PC-9 (cell line): ENCODE data around the gene RNF111. TPM values are rescaled to one million over a fixed set of nuclear protein-coding genes. Genes with fewer than 3 reads are reported as not detected.
A peak's percentile ranks its signal among the peaks of the same experiment; 100 is the strongest.

ENCODE experiments used
- BruUV-seq: library from RNA; stranded (reverse); fragments of 400-500 nt; replicated peaks from 2 replicates; lab custom pipeline; 2021; lab: Mats Ljungman, UMichigan
- CTCF ChIA-PET: fragments of 300-600 bp; sonication (Branson Sonifier 250); formaldehyde crosslinking; loops from one replicate; lab custom pipeline; 2022; ENCODE audit warnings: antibody characterized with exemption; lab: Charles Lee
- POLR2A ChIA-PET: fragments of 300-600 bp; sonication (Branson Sonifier 250); formaldehyde crosslinking; loops from one replicate; lab custom pipeline; 2022; ENCODE audit warnings: antibody characterized with exemption; ENCODE audit not compliant: unreplicated experiment; lab: Charles Lee
- DNase-seq, 2 experiments: peaks; one replicate each; pipeline versions ENCODE4 v3.0.0 to v3.0.0-alpha.2; 2015 to 2022; ENCODE audit warnings: mixed read lengths in 1 of 2
- H2AFZ ChIP-seq: fragments of 200-600 bp; sonication (generic); 2 replicates; pipeline ENCODE4 v1.8.1; 2017; ENCODE audit warnings: antibody characterized with exemption
- H3F3A ChIP-seq: fragments of 200-600 bp; sonication (generic); 2 replicates; pipeline ENCODE4 v1.8.1; 2017; ENCODE audit warnings: antibody characterized with exemption, mild to moderate bottlenecking, low read depth; ENCODE audit not compliant: insufficient read depth
- H3K27ac ChIP-seq: fragments of 200-600 bp; sonication (generic); 2 replicates; pipeline ENCODE4 v1.6.1; 2016; ENCODE audit warnings: mixed run types
- H3K27me3 ChIP-seq: fragments of 200-600 bp; sonication (generic); 2 replicates; pipeline ENCODE4 v1.6.1; 2016; ENCODE audit warnings: low read depth, mixed run types; ENCODE audit not compliant: insufficient read depth
- H3K36me3 ChIP-seq: fragments of 200-600 bp; sonication (generic); 2 replicates; pipeline ENCODE4 v1.6.1; 2016; ENCODE audit warnings: low read depth, mixed run types
- H3K4me1 ChIP-seq: fragments of 200-600 bp; sonication (generic); replicated peaks from 2 replicates; pipeline ENCODE4 v1.6.1; 2016; ENCODE audit warnings: mixed run types; ENCODE audit not compliant: insufficient read depth
- H3K4me2 ChIP-seq: fragments of 200-600 bp; sonication (generic); 2 replicates; pipeline ENCODE4 v1.6.1; 2017; ENCODE audit warnings: mixed run types
- H3K4me3 ChIP-seq: fragments of 200-600 bp; sonication (generic); 2 replicates; pipeline ENCODE4 v1.6.1; 2016; ENCODE audit warnings: mixed run types
- H3K79me2 ChIP-seq: fragments of 200-600 bp; sonication (generic); 2 replicates; pipeline ENCODE4 v1.6.1; 2017; ENCODE audit warnings: low read depth, mixed run types
- H3K9me2 ChIP-seq: fragments of 200-600 bp; sonication (generic); 2 replicates; pipeline ENCODE4 v1.8.1; 2017; ENCODE audit warnings: mild to moderate bottlenecking; ENCODE audit not compliant: insufficient read depth
- H3K9me3 ChIP-seq: fragments of 200-600 bp; sonication (generic); 2 replicates; pipeline ENCODE4 v1.8.1; 2016; ENCODE audit warnings: low read depth; ENCODE audit not compliant: insufficient read depth
- H4K20me1 ChIP-seq: fragments of 200-600 bp; sonication (generic); 2 replicates; pipeline ENCODE4 v1.8.1; 2017; ENCODE audit not compliant: insufficient read depth
- EZH2 ChIP-seq: fragments of 200-600 bp; sonication (generic); IDR thresholded peaks from 2 replicates; pipeline ENCODE4 v1.8.0; 2017; ENCODE audit warnings: antibody characterized with exemption, low read depth
- intact Hi-C: fragments of 100-400 bp; cut with micrococcal nuclease; formaldehyde crosslinking; loops from one replicate; pipeline ENCODE4 v1.10.0; 2022; ENCODE audit not compliant: unreplicated experiment
- total RNA-seq: library from RNA; stranded (reverse); gene quantifications from 2 replicates; pipeline ENCODE4 v1.2.3, GENCODE V29; 2021
- TF ChIP-seq, protein P1 (sequence below): fragments of 200-600 bp; sonication (generic); conservative IDR thresholded peaks from 2 replicates; pipeline ENCODE4 v1.6.1; 2017; ENCODE audit warnings: mixed run types, antibody characterized with exemption, mild to moderate bottlenecking, moderate library complexity

Gene RNF111
- total RNA-seq, 1 experiment from 2014 or later, result 37.7 TPM

- Histone ChIP-seq H3K27ac (peak overlapping the region; percentile 84), H3K9me3 (no peaks in the 10 kb centered on the region)
- TF ChIP-seq, protein P1, sequence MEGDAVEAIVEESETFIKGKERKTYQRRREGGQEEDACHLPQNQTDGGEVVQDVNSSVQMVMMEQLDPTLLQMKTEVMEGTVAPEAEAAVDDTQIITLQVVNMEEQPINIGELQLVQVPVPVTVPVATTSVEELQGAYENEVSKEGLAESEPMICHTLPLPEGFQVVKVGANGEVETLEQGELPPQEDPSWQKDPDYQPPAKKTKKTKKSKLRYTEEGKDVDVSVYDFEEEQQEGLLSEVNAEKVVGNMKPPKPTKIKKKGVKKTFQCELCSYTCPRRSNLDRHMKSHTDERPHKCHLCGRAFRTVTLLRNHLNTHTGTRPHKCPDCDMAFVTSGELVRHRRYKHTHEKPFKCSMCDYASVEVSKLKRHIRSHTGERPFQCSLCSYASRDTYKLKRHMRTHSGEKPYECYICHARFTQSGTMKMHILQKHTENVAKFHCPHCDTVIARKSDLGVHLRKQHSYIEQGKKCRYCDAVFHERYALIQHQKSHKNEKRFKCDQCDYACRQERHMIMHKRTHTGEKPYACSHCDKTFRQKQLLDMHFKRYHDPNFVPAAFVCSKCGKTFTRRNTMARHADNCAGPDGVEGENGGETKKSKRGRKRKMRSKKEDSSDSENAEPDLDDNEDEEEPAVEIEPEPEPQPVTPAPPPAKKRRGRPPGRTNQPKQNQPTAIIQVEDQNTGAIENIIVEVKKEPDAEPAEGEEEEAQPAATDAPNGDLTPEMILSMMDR, result no peak
- no peak for TF ChIP-seq EZH2
These were observed 25.3 kb upstream of the RNF111 start for GRCh38 chr15:58962136-58962535.

DNA sequence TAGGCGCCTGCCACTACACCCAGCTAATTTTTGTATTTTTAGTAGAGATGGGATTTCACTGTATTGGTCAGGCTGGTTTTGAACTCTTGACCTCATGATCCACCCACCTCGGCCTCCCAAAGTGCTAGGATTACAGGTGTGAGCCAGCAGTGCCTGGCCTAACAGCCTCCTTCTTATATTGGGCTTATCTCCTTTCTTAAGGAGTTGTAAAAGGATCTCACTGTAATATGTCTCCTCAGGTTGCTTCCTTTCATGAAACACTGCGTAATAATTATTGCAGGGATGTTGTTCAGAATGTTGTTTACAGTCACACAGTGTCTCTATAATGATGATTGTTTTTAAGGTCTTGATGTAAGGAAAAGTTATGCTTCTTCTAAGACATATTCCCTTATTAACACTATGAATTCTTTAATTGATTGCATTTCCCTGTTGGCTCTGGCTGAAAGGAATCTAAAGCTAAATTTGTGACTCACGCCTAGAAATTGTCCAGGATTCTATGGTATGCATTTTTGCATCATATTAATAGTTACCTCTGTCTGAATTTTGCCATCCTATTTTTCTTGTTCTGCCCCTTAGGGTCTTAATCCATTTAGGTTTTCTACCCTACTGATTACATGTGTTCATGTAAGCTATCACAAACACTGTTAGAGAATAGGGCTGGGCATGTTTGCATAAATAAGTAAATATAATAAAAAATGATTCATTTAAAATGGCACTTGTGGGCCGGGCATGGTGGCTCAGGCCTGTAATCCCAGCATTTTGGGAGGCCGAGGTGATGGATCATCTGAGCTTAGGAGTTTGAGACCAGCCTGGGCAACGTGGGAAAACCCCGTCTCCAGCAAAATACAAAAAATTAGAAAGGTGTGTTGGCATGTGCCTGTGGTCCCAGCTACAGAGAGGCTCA, 24.5 kb upstream of the RNF111 start:
- H3K27me3 ChIP-seq, result no peaks in the 10 kb centered on the region
- no peaks in the 10 kb centered on the region for H3K9me3 ChIP-seq
- peaks cover 20% of the 10 kb centered on the region for H3F3A ChIP-seq
- H4K20me1 ChIP-seq, result no peaks in the 10 kb centered on the region
- ChIA-PET CTCF (no interaction called here), POLR2A (interaction anchor here (0.5 to 0.7 kb wide), 3 partner anchors 8 to 27 kb away, joined by 3 to 4 read pairs (median 3); partner anchors contain the start of gene RNF111)
- no peaks in the 10 kb centered on the region for H3K79me2 ChIP-seq
- no peaks in the 10 kb centered on the region for H3K9me2 ChIP-seq
- peak overlapping the region; percentile 52 for H3K4me2 ChIP-seq
- no peaks in the 10 kb centered on the region for H3K36me3 ChIP-seq
- TF ChIP-seq EZH2, result no peak
- TF ChIP-seq, protein P1, result no peak
- peak overlapping the region; percentile 84 for H3K27ac ChIP-seq
- intact Hi-C loops, result no loop called here
- peaks cover 19% of the 10 kb centered on the region for H3K4me1 ChIP-seq
- H3K4me3 ChIP-seq, result no peak overlapping the region
- H2AFZ ChIP-seq, result no peak overlapping the region; the same call in 1 of the 2 replicates
- DNase-seq, result peak in 1 of 2 experiments; percentile 83
- BruUV-seq, result no TSS peak

More at GRCh38 chr15:58962136-58962535, 25.3 kb upstream of the RNF111 start:
- H3K4me1 ChIP-seq, result peaks cover 21% of the 10 kb centered on the region
- H3K4me3 ChIP-seq, result no peak overlapping the region
- no peaks in the 10 kb centered on the region for H3K9me2 ChIP-seq
- no TSS peak for BruUV-seq
- no peak overlapping the region for H2AFZ ChIP-seq
- CTCF ChIA-PET, result interaction anchor here (0.7 kb wide), 1 partner anchor 262 kb away, joined by 6 read pairs; no protein-coding TSS in a partner anchor
- no peaks in the 10 kb centered on the region for H3K27me3 ChIP-seq
- no peaks in the 10 kb centered on the region for H3K79me2 ChIP-seq
- H4K20me1 ChIP-seq, result no peaks in the 10 kb centered on the region
- H3K4me2 ChIP-seq, result peak overlapping the region; percentile 33; the same call in 1 of the 2 replicates
- DNase-seq, result no peak
- POLR2A ChIA-PET, result no interaction called here
- intact Hi-C loops, result no loop called here
- no peaks in the 10 kb centered on the region for H3K36me3 ChIP-seq
- H3F3A ChIP-seq, result peaks cover 20% of the 10 kb centered on the region

DNA sequence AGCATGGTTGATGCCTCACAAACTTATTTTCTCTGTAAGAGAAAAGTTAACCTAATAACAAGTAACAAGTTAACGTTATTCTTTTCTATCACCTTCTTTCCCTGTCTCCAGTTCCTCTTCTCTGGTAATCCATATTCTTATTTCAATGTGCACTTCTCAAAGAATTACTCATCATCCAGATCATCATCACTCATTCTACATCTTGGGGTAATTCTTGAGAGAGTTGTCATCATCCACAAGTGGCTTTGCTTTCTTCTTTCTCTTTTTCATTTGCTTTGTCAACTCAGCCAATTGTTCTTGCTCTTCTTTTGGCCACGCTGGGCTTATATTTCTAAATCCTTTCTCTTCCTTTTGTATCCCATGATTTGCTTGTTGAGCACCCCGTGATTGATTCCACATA, 20.8 kb upstream of the RNF111 start:
- H4K20me1 ChIP-seq, result no peaks in the 10 kb centered on the region
- no peaks in the 10 kb centered on the region for H3K36me3 ChIP-seq
- no peak overlapping the region for H3K4me2 ChIP-seq
- no TSS peak for BruUV-seq
- peaks cover 18% of the 10 kb centered on the region for H3F3A ChIP-seq
- DNase-seq, result no peak
- no peaks in the 10 kb centered on the region for H3K9me2 ChIP-seq
- no peak overlapping the region for H3K4me3 ChIP-seq
- H3K79me2 ChIP-seq, result no peaks in the 10 kb centered on the region
- no peak for TF ChIP-seq EZH2
- TF ChIP-seq, protein P1, result no peak
- peaks cover 19% of the 10 kb centered on the region for H3K4me1 ChIP-seq
- intact Hi-C loops, result no loop called here
- H2AFZ ChIP-seq, result peak overlapping the region; percentile 55; the same call in 1 of the 2 replicates
- no peak overlapping the region for H3K27ac ChIP-seq
- no peaks in the 10 kb centered on the region for H3K27me3 ChIP-seq
- POLR2A ChIA-PET, result no interaction called here
- CTCF ChIA-PET, result no interaction called here
- no peaks in the 10 kb centered on the region for H3K9me3 ChIP-seq
